ENCODE measurements around the gene PPP1R3D. TPM values are rescaled to one million over a fixed set of nuclear protein-coding genes. Genes with fewer than 3 reads are reported as not detected.

PPP1R3D gene
- total RNA-seq, 1 experiment from 2014 or later = 4.9 TPM

- Histone ChIP-seq H3K4me3 (ENCODE audit: low read depth, low read length, poor library complexity, severe bottlenecking) (no peak overlapping the region), H3K4me1 (ENCODE audit: insufficient read depth, low read length, poor library complexity, severe bottlenecking) (peaks cover 16% of the 10 kb centered on the region), H3K36me3 (ENCODE audit: insufficient read depth, low read length, poor library complexity, severe bottlenecking) (no peaks in the 10 kb centered on the region), H3K27ac (ENCODE audit: low read depth, low read length, poor library complexity, severe bottlenecking) (no peak overlapping the region), H3K9me3 (ENCODE audit: low read depth, low read length, poor library complexity, severe bottlenecking) (no peaks in the 10 kb centered on the region), H3K27me3 (replicated peaks; ENCODE audit: insufficient read depth, low read depth, low read length, poor library complexity) (no peaks in the 10 kb centered on the region)
- intact Hi-C loops (cut with micrococcal nuclease; ENCODE audit: unreplicated experiment) = no loop called here
- TF ChIP-seq EZH2 (IDR thresholded peaks at IDR 0.05; ENCODE audit: borderline replicate concordance, low read depth, low read length, poor library complexity, severe bottlenecking) (no peak), CTCF (conservative IDR thresholded peaks at IDR 0.05; ENCODE audit: low read depth, low read length) (no peak)
- BruUV-seq (replicated peaks) = no TSS peak
- DNase-seq (ENCODE audit: low spot score) = no peak
- ChIA-PET CTCF (no interaction called here), POLR2A (ENCODE audit: low non-redundant PET) (no interaction called here)
Observed at GRCh38 chr20:59935457-59936185, 4.5 kb downstream of the PPP1R3D start.

- ChIA-PET POLR2A (ENCODE audit: low non-redundant PET) (no interaction called here), CTCF (interaction anchor here (0.5 kb wide), 1 partner anchor 177 kb away, joined by 7 read pairs; no protein-coding TSS in a partner anchor)
- no TSS peak for BruUV-seq (replicated peaks)
- DNase-seq (ENCODE audit: low spot score) = peak; percentile 9
- TF ChIP-seq CTCF (conservative IDR thresholded peaks at IDR 0.05; ENCODE audit: low read depth, low read length) (peak; percentile 49), EZH2 (IDR thresholded peaks at IDR 0.05; ENCODE audit: borderline replicate concordance, low read depth, low read length, poor library complexity, severe bottlenecking) (no peak)
- no peaks in the 10 kb centered on the region for H3K27me3 ChIP-seq (replicated peaks; ENCODE audit: insufficient read depth, low read depth, low read length, poor library complexity)
- H3K36me3 ChIP-seq (ENCODE audit: insufficient read depth, low read length, poor library complexity, severe bottlenecking) = no peaks in the 10 kb centered on the region
- H3K4me1 ChIP-seq (ENCODE audit: insufficient read depth, low read length, poor library complexity, severe bottlenecking) = peaks cover 12% of the 10 kb centered on the region
- no peaks in the 10 kb centered on the region for H3K9me3 ChIP-seq (ENCODE audit: low read depth, low read length, poor library complexity, severe bottlenecking)
- intact Hi-C loops (cut with micrococcal nuclease; ENCODE audit: unreplicated experiment) = no loop called here
- no peak overlapping the region for H3K4me3 ChIP-seq (ENCODE audit: low read depth, low read length, poor library complexity, severe bottlenecking)
- no peak overlapping the region for H3K27ac ChIP-seq (ENCODE audit: low read depth, low read length, poor library complexity, severe bottlenecking)
Observed at GRCh38 chr20:59933849-59934585, 6.1 kb downstream of the PPP1R3D start.

GRCh38 chr20:59933296-59933848 is 6.7 kb downstream of the PPP1R3D start, which contains the start of gene SYCP2:
Gene SYCP2 (minus strand): TSS chr20:59933637. CDS start chr20:59922413, 11,224 bp downstream.
- H3K4me1 ChIP-seq (ENCODE audit: insufficient read depth, low read length, poor library complexity, severe bottlenecking) = peaks cover 10% of the 10 kb centered on the region
- intact Hi-C loops (cut with micrococcal nuclease; ENCODE audit: unreplicated experiment) = no loop called here
- no peaks in the 10 kb centered on the region for H3K36me3 ChIP-seq (ENCODE audit: insufficient read depth, low read length, poor library complexity, severe bottlenecking)
- ChIA-PET CTCF (interaction anchor here (0.5 kb wide), 1 partner anchor 177 kb away, joined by 7 read pairs; no protein-coding TSS in a partner anchor), POLR2A (ENCODE audit: low non-redundant PET) (no interaction called here)
- no peaks in the 10 kb centered on the region for H3K27me3 ChIP-seq (replicated peaks; ENCODE audit: insufficient read depth, low read depth, low read length, poor library complexity)
- no TSS peak for BruUV-seq (replicated peaks)
- H3K4me3 ChIP-seq (ENCODE audit: low read depth, low read length, poor library complexity, severe bottlenecking) = no peak within 1 kb of the TSS
- H3K27ac ChIP-seq (ENCODE audit: low read depth, low read length, poor library complexity, severe bottlenecking) = no peak within 1 kb of the TSS
- TF ChIP-seq EZH2 (IDR thresholded peaks at IDR 0.05; ENCODE audit: borderline replicate concordance, low read depth, low read length, poor library complexity, severe bottlenecking) = no peak
- no peak for TF ChIP-seq CTCF (conservative IDR thresholded peaks at IDR 0.05; ENCODE audit: low read depth, low read length)
- no peak for DNase-seq (ENCODE audit: low spot score)
- no peaks in the 10 kb centered on the region for H3K9me3 ChIP-seq (ENCODE audit: low read depth, low read length, poor library complexity, severe bottlenecking)

Measured in A673 (cell line).